ENCODE measurements around the gene TRABD2B.
"Not testable (repeated sequence)": the region's sequence is repeated elsewhere in the genome, so short reads cannot be mapped to it uniquely, and the experiment has no call there.

The TRABD2B gene

DNA sequence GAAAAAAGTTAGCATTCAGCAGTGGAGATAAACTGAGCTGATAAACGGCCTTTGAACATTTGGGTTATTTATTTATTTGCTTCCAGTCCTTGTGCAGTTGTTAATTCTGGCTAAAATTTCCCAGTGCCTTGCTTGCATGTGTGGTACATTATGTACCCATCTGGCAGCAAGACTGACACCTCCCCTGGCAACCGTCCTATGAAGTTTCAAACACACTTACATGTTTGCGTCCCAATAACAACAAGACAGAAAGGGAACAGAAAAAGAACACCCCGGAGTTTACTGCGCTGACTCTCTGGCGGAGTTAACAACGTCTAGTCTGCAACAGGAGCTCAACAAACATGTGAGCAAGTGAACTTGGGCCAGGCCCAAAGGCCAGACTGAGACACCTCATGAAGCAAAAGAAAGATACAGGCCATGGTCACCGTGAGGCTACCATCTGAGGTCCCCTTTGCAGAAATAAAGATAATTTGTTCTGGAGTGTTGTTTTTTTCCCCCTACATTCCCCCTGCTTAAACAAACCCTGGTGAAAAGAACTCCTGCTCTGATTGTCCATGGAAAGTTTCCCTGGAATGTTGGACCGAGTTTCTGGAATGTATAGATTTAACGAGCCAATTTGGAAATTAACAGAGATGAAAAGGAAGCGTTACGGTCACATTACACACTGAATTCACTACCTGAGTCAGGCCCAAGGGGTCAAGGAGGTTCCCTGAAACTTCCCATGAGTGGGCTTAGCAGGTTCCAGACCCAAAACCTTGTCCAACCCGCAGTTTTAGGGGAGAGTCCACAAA is 33.4 kb downstream of the TRABD2B start:
- no peak overlapping the region for H2BK120ac ChIP-seq (ENCODE audit: low read depth, low read length)
- H3K23ac ChIP-seq (ENCODE audit: low read depth, low read length, poor library complexity), result no peak overlapping the region
- no peak overlapping the region for H2BK15ac ChIP-seq (ENCODE audit: low read length)
- H3K79me1 ChIP-seq (ENCODE audit: low read depth, low read length), result no peaks in the 10 kb centered on the region
- H3K36me3 ChIP-seq (replicated peaks in 1 of 2; ENCODE audit: control insufficient read depth in 2 of 2, insufficient read depth in 2 of 2, low read length in 2 of 2), result no peaks in the 10 kb centered on the region
- peak; percentile 33 for DNase-seq (ENCODE audit: low spot score)
- H3K4ac ChIP-seq (ENCODE audit: low read length), result no peak overlapping the region
- no CpG with 5 or more reads among the region's 13 CpGs for WGBS, 2 donors (ENCODE audit: extremely low coverage in 2 of 2, insufficient read length in 2 of 2, insufficient replicate concordance in 1 of 2)
- H3K4me3 ChIP-seq (ENCODE audit: low read length in 2 of 2), result no peak overlapping the region
- H4K91ac ChIP-seq (ENCODE audit: low read depth, low read length, poor library complexity), result no peak overlapping the region
- H2AK5ac ChIP-seq (ENCODE audit: low read depth, low read length), result no peak overlapping the region
- no peak overlapping the region for H3K14ac ChIP-seq (ENCODE audit: low read length)
- H3K27me3 ChIP-seq (ENCODE audit: control insufficient read depth in 3 of 3, insufficient read depth in 3 of 3, low read depth in 1 of 3, low read length in 3 of 3), result no peaks in the 10 kb centered on the region
- H3K9ac ChIP-seq (ENCODE audit: low read depth, low read length, poor library complexity), result no peak overlapping the region
- H3K27ac ChIP-seq (replicated peaks; ENCODE audit: low read length), result no peak overlapping the region
- peak overlapping the region; percentile 76 for H3K18ac ChIP-seq (ENCODE audit: low read length)
- H2BK12ac ChIP-seq (ENCODE audit: low read length), result no peak overlapping the region
- H4K8ac ChIP-seq (ENCODE audit: low read depth, low read length), result no peak overlapping the region
- H2AFZ ChIP-seq (ENCODE audit: low read length), result no peak overlapping the region
- peaks cover 0 to 13% of the 10 kb centered on the region in 2 donors for H3K4me1 ChIP-seq (ENCODE audit: control insufficient read depth in 2 of 2, insufficient read depth in 1 of 2, low read depth in 1 of 2, low read length in 2 of 2)
- no peaks in the 10 kb centered on the region for H3K9me3 ChIP-seq (replicated peaks in 1 of 2; ENCODE audit: control insufficient read depth in 2 of 2, insufficient read depth in 1 of 2, low read depth in 1 of 2, low read length in 2 of 2)
- H3K4me2 ChIP-seq (ENCODE audit: insufficient read depth, low read length, poor library complexity, severe bottlenecking), result no peak overlapping the region
- no peak overlapping the region for H2BK5ac ChIP-seq (ENCODE audit: low read length)

DNA sequence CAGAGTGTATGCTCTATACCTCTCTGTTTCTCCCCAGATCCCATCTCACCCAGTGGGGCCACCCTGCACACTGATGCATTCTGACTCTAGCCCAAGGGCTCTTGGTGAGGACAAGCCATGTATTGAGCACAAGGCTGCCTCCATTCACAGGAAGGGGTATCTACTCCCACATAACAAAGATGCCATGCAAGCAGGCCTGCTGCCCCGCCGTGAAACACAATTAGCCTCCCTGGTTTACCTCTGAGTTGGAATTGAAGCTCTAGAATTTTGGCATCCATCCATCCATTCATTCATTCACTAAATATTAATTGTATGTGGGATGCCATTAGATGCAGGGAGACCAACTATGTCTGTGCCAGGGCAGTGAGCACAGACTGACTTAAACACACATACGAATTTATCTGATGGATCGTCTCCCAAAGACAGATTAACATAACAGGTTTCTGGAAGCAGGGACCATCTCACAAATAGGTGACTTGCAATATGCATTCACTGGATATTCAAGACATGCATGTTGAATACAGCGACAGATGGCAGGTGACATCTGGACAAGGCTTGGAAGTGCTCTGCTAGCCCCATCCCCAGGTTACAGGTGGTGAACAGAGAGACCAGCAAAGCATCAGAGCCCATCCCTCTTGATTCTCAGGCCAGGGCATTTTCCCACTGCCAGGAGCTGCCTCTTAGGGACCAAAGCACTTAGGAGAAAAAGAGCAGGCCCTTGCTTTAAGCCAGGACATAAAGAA is 34.3 kb downstream of the TRABD2B start:
- Histone ChIP-seq H3K14ac (ENCODE audit: low read length) (no peak overlapping the region), H3K79me1 (ENCODE audit: low read depth, low read length) (no peaks in the 10 kb centered on the region), H2AFZ (ENCODE audit: low read length) (no peak overlapping the region), H4K8ac (ENCODE audit: low read depth, low read length) (no peak overlapping the region), H3K27me3 (ENCODE audit: control insufficient read depth in 3 of 3, insufficient read depth in 3 of 3, low read depth in 1 of 3, low read length in 3 of 3) (no peaks in the 10 kb centered on the region), H3K18ac (ENCODE audit: low read length) (no peak overlapping the region), H3K23ac (ENCODE audit: low read depth, low read length, poor library complexity) (no peak overlapping the region), H2BK15ac (ENCODE audit: low read length) (no peak overlapping the region), H3K36me3 (replicated peaks in 1 of 2; ENCODE audit: control insufficient read depth in 2 of 2, insufficient read depth in 2 of 2, low read length in 2 of 2) (no peaks in the 10 kb centered on the region), H3K27ac (replicated peaks; ENCODE audit: low read length) (no peak overlapping the region), H2BK12ac (ENCODE audit: low read length) (no peak overlapping the region), H2BK5ac (ENCODE audit: low read length) (no peak overlapping the region), H3K9ac (ENCODE audit: low read depth, low read length, poor library complexity) (peak overlapping the region; percentile 30), H4K91ac (ENCODE audit: low read depth, low read length, poor library complexity) (no peak overlapping the region), H3K4ac (ENCODE audit: low read length) (no peak overlapping the region), H3K4me1 (ENCODE audit: control insufficient read depth in 2 of 2, insufficient read depth in 1 of 2, low read depth in 1 of 2, low read length in 2 of 2) (peaks cover 0 to 13% of the 10 kb centered on the region in 2 donors), H3K4me2 (ENCODE audit: insufficient read depth, low read length, poor library complexity, severe bottlenecking) (no peak overlapping the region), H2BK120ac (ENCODE audit: low read depth, low read length) (no peak overlapping the region), H3K4me3 (ENCODE audit: low read length in 2 of 2) (no peak overlapping the region), H3K9me3 (replicated peaks in 1 of 2; ENCODE audit: control insufficient read depth in 2 of 2, insufficient read depth in 1 of 2, low read depth in 1 of 2, low read length in 2 of 2) (no peaks in the 10 kb centered on the region), H2AK5ac (ENCODE audit: low read depth, low read length) (no peak overlapping the region)
- WGBS, 2 donors (ENCODE audit: extremely low coverage in 2 of 2, insufficient read length in 2 of 2, insufficient replicate concordance in 1 of 2), result no CpG with 5 or more reads among the region's 5 CpGs
- no peak for DNase-seq (ENCODE audit: low spot score)

DNA sequence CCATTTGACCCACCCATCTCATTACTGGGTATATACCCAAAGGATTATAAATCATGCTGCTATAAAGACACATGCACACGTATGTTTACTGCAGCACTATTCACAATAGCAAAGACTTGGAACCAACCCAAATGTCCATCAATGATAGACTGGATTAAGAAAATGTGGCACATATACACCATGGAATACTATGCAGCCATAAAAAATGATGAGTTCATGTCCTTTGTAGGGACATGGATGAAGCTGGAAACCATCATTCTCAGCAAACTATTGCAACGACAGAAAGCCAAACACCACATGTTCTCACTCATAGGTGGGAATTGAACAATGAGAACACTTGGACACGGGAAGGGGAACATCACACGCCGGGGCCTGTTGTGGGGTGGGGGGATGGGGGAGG is 35.4 kb downstream of the TRABD2B start:
- H3K27me3 ChIP-seq (ENCODE audit: control insufficient read depth in 3 of 3, insufficient read depth in 3 of 3, low read depth in 1 of 3, low read length in 3 of 3), result not testable (repeated sequence)

DNA sequence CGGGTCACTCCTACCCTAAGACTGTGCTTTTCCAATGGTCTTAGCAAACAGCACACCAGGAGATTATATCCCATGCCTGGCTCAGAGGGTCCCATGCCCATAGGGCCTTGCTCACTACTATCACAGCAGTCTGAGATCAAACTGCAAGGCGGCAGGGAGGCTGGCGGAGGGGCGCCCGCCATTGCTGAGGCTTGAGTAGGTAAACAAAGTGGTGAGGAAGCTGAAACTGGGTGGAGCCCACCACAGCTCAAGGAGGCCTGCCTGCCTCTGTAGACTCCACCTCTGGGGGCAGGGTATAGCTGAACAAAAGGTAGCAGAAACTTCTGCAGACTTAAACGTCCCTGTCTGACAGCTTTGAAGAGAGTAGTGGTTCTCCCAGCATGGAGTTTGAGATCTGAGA is 40.7 kb downstream of the TRABD2B start:
- not testable (repeated sequence) for H3K4me3 ChIP-seq (ENCODE audit: low read length in 2 of 2); DNase-seq (ENCODE audit: low spot score); H2BK120ac ChIP-seq (ENCODE audit: low read depth, low read length); H3K9ac ChIP-seq (ENCODE audit: low read depth, low read length, poor library complexity); H3K23ac ChIP-seq (ENCODE audit: low read depth, low read length, poor library complexity); H3K79me1 ChIP-seq (ENCODE audit: low read depth, low read length); H2BK12ac ChIP-seq (ENCODE audit: low read length); H3K27me3 ChIP-seq (ENCODE audit: control insufficient read depth in 3 of 3, insufficient read depth in 3 of 3, low read depth in 1 of 3, low read length in 3 of 3); H2AK5ac ChIP-seq (ENCODE audit: low read depth, low read length); H3K4me1 ChIP-seq (ENCODE audit: control insufficient read depth in 2 of 2, insufficient read depth in 1 of 2, low read depth in 1 of 2, low read length in 2 of 2); H4K91ac ChIP-seq (ENCODE audit: low read depth, low read length, poor library complexity); H3K4ac ChIP-seq (ENCODE audit: low read length); H3K4me2 ChIP-seq (ENCODE audit: insufficient read depth, low read length, poor library complexity, severe bottlenecking); H3K36me3 ChIP-seq (replicated peaks in 1 of 2; ENCODE audit: control insufficient read depth in 2 of 2, insufficient read depth in 2 of 2, low read length in 2 of 2); H2BK5ac ChIP-seq (ENCODE audit: low read length); H3K18ac ChIP-seq (ENCODE audit: low read length); H4K8ac ChIP-seq (ENCODE audit: low read depth, low read length); H3K14ac ChIP-seq (ENCODE audit: low read length); H3K27ac ChIP-seq (replicated peaks; ENCODE audit: low read length); H3K9me3 ChIP-seq (replicated peaks in 1 of 2; ENCODE audit: control insufficient read depth in 2 of 2, insufficient read depth in 1 of 2, low read depth in 1 of 2, low read length in 2 of 2); H2BK15ac ChIP-seq (ENCODE audit: low read length); H2AFZ ChIP-seq (ENCODE audit: low read length)
- WGBS, 2 donors (ENCODE audit: extremely low coverage in 2 of 2, insufficient read length in 2 of 2, insufficient replicate concordance in 1 of 2), result no CpG with 5 or more reads among the region's 6 CpGs

More for the DNA sequence above, 35.4 kb downstream of the TRABD2B start:
- H3K9me3 ChIP-seq (replicated peaks in 1 of 2; ENCODE audit: control insufficient read depth in 2 of 2, insufficient read depth in 1 of 2, low read depth in 1 of 2, low read length in 2 of 2); H3K36me3 ChIP-seq (replicated peaks in 1 of 2; ENCODE audit: control insufficient read depth in 2 of 2, insufficient read depth in 2 of 2, low read length in 2 of 2); H2BK15ac ChIP-seq (ENCODE audit: low read length); H3K4me3 ChIP-seq (ENCODE audit: low read length in 2 of 2); H3K27ac ChIP-seq (replicated peaks; ENCODE audit: low read length); H2AK5ac ChIP-seq (ENCODE audit: low read depth, low read length); H4K8ac ChIP-seq (ENCODE audit: low read depth, low read length); H2BK120ac ChIP-seq (ENCODE audit: low read depth, low read length); H3K23ac ChIP-seq (ENCODE audit: low read depth, low read length, poor library complexity); H3K4me2 ChIP-seq (ENCODE audit: insufficient read depth, low read length, poor library complexity, severe bottlenecking); H2BK12ac ChIP-seq (ENCODE audit: low read length); H3K18ac ChIP-seq (ENCODE audit: low read length); H3K4ac ChIP-seq (ENCODE audit: low read length); H3K79me1 ChIP-seq (ENCODE audit: low read depth, low read length); H3K9ac ChIP-seq (ENCODE audit: low read depth, low read length, poor library complexity); H2BK5ac ChIP-seq (ENCODE audit: low read length); H3K14ac ChIP-seq (ENCODE audit: low read length); H4K91ac ChIP-seq (ENCODE audit: low read depth, low read length, poor library complexity); H2AFZ ChIP-seq (ENCODE audit: low read length); DNase-seq (ENCODE audit: low spot score): not testable (repeated sequence)
- peaks cover 0 to 13% of the 10 kb centered on the region in 2 donors for H3K4me1 ChIP-seq (ENCODE audit: control insufficient read depth in 2 of 2, insufficient read depth in 1 of 2, low read depth in 1 of 2, low read length in 2 of 2)
- no CpG with 5 or more reads among the region's 5 CpGs for WGBS, 2 donors (ENCODE audit: extremely low coverage in 2 of 2, insufficient read length in 2 of 2, insufficient replicate concordance in 1 of 2)

All from neuronal stem cell (in vitro differentiated cells).